ENCODE data around the gene ZNF398. TPM values are rescaled to one million over a fixed set of nuclear protein-coding genes. Genes with fewer than 3 reads are reported as not detected.
"Not testable (repeated sequence)": the region's sequence is repeated elsewhere in the genome, so short reads cannot be mapped to it uniquely, and the experiment has no call there.

The ZNF398 gene
- total and polyA plus RNA-seq, 4 donors = 3.0 to 14.6 (median 8.4) TPM

- Histone ChIP-seq H3K27ac (ENCODE audit: low read depth in 1 of 2, low read length in 1 of 2) (no peak overlapping the region), H3K27me3 (ENCODE audit: control insufficient read depth in 3 of 3, insufficient read depth in 3 of 3, low read length in 2 of 3) (no peaks in the 10 kb centered on the region), H3K36me3 (ENCODE audit: control insufficient read depth in 4 of 4, insufficient read depth in 4 of 4, low read length in 4 of 4) (peaks cover 13 to 45% (median 18%) of the 10 kb centered on the region in 4 donors), H3K4me1 (ENCODE audit: control insufficient read depth in 5 of 5, insufficient read depth in 5 of 5, low read length in 5 of 5) (no peaks in the 10 kb centered on the region), H3K9ac (ENCODE audit: insufficient read depth in 1 of 2, low read length in 2 of 2) (no peak overlapping the region), H3K4me3 (no peak overlapping the region), H3K9me3 (ENCODE audit: control insufficient read depth in 4 of 4, insufficient read depth in 3 of 4, low read length in 3 of 4) (no peaks in the 10 kb centered on the region)
- 97 to 98% methylated on average over 37 of the region's 37 CpGs for WGBS, 2 donors
- ATAC-seq (ENCODE audit: insufficient read depth, low FRiP score) (no peak), DNase-seq (no peak)
- TF ChIP-seq, protein P1, sequence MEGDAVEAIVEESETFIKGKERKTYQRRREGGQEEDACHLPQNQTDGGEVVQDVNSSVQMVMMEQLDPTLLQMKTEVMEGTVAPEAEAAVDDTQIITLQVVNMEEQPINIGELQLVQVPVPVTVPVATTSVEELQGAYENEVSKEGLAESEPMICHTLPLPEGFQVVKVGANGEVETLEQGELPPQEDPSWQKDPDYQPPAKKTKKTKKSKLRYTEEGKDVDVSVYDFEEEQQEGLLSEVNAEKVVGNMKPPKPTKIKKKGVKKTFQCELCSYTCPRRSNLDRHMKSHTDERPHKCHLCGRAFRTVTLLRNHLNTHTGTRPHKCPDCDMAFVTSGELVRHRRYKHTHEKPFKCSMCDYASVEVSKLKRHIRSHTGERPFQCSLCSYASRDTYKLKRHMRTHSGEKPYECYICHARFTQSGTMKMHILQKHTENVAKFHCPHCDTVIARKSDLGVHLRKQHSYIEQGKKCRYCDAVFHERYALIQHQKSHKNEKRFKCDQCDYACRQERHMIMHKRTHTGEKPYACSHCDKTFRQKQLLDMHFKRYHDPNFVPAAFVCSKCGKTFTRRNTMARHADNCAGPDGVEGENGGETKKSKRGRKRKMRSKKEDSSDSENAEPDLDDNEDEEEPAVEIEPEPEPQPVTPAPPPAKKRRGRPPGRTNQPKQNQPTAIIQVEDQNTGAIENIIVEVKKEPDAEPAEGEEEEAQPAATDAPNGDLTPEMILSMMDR (IDR thresholded peaks at IDR 0.05; ENCODE audit: control extremely low read depth, extremely low read depth) = no peak
These were observed 77.1 kb downstream of the ZNF398 start for GRCh38 chr7:149224352-149224751.

DNA sequence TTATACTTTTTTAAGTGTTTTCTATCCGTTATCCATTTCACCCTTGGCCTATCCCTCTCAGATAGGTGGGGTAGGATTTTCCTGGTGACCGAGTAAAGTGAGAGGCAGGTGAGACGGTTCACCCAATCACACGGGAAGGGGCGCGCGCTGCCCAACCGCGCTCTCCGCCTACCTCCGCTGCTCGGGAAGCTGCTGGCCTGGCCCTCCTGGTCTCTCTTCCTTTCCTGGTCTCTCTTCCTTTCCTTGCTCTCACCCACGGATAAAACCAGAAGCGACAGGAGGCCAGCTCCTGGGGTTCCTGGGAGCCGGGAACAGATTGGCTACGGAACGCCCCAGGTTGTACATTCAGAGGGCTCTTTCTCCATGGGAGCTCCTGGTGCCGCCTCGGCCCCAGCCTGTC is 77.9 kb downstream of the ZNF398 start:
- no peak for DNase-seq
- ATAC-seq (ENCODE audit: insufficient read depth, low FRiP score) = no peak
- Histone ChIP-seq H3K4me3 (no peak overlapping the region), H3K36me3 (ENCODE audit: control insufficient read depth in 4 of 4, insufficient read depth in 4 of 4, low read length in 4 of 4) (peaks cover 13 to 43% (median 17%) of the 10 kb centered on the region in 4 donors), H3K9ac (ENCODE audit: insufficient read depth in 1 of 2, low read length in 2 of 2) (no peak overlapping the region), H3K4me1 (ENCODE audit: control insufficient read depth in 5 of 5, insufficient read depth in 5 of 5, low read length in 5 of 5) (no peaks in the 10 kb centered on the region), H3K9me3 (ENCODE audit: control insufficient read depth in 4 of 4, insufficient read depth in 3 of 4, low read length in 3 of 4) (no peaks in the 10 kb centered on the region), H3K27ac (ENCODE audit: low read depth in 1 of 2, low read length in 1 of 2) (no peak overlapping the region), H3K27me3 (ENCODE audit: control insufficient read depth in 3 of 3, insufficient read depth in 3 of 3, low read length in 2 of 3) (no peaks in the 10 kb centered on the region)
- TF ChIP-seq, protein P1 (IDR thresholded peaks at IDR 0.05; ENCODE audit: control extremely low read depth, extremely low read depth) = no peak
- WGBS, 2 donors = 94 to 97% methylated on average over 19 of the region's 19 CpGs

DNA sequence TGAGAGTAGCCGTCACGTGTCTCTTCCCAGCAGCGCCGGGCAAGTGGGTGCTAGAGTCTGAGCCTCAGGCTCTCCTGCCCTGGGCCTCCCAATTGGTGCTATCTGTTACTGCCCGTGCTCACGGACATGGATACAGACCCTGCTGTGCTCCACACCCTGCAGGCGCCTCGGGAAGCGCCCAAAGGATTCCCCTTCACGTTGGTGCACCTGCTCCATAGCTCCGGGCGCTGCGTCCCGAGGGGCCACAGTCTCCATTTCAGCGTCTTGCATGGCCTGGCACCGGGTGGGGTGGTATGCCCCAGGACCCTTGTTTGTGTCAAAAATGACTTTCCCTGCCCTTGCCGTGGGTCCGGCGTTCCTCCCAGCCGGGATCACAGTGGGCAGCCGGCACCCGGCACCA is 78.4 kb downstream of the ZNF398 start:
- no peak for DNase-seq

DNA sequence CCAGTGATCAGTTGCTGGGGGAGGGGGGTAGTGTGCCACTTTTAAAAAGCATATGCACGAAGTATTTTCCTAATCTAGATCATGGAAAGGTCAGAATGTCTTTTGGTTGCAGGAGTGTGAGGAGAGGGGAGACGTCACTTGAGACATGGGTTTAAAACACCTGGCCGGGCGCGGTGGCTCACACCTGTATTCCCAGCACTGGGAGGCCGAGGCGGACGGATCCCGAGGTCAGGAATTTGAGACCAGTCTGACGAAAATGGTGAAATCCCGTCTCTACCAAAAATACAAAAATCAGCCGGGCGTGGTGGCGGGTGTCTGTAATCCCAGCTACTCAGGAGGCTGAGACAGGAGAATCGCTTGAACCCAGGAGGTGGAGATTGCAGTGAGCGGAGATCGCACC is 79.1 kb downstream of the ZNF398 start:
- WGBS, 2 donors = 94 to 97% methylated on average over 17 of the region's 17 CpGs
- H3K4me1 ChIP-seq (ENCODE audit: control insufficient read depth in 5 of 5, insufficient read depth in 5 of 5, low read length in 5 of 5); H3K4me3 ChIP-seq; DNase-seq; H3K9ac ChIP-seq (ENCODE audit: insufficient read depth in 1 of 2, low read length in 2 of 2); H3K27ac ChIP-seq (ENCODE audit: low read depth in 1 of 2, low read length in 1 of 2); H3K9me3 ChIP-seq (ENCODE audit: control insufficient read depth in 4 of 4, insufficient read depth in 3 of 4, low read length in 3 of 4); ATAC-seq (ENCODE audit: insufficient read depth, low FRiP score); H3K27me3 ChIP-seq (ENCODE audit: control insufficient read depth in 3 of 3, insufficient read depth in 3 of 3, low read length in 2 of 3): not testable (repeated sequence)
- peaks cover 9 to 34% (median 15%) of the 10 kb centered on the region in 4 donors for H3K36me3 ChIP-seq (ENCODE audit: control insufficient read depth in 4 of 4, insufficient read depth in 4 of 4, low read length in 4 of 4)

More for the DNA sequence above, 78.4 kb downstream of the ZNF398 start:
- ATAC-seq (ENCODE audit: insufficient read depth, low FRiP score) = no peak
- 95 to 96% methylated on average over 22 of the region's 22 CpGs for WGBS, 2 donors
- H3K27me3 ChIP-seq (ENCODE audit: control insufficient read depth in 3 of 3, insufficient read depth in 3 of 3, low read length in 2 of 3) = no peaks in the 10 kb centered on the region
- TF ChIP-seq, protein P1 (IDR thresholded peaks at IDR 0.05; ENCODE audit: control extremely low read depth, extremely low read depth) = no peak
- H3K9me3 ChIP-seq (ENCODE audit: control insufficient read depth in 4 of 4, insufficient read depth in 3 of 4, low read length in 3 of 4) = no peaks in the 10 kb centered on the region
- no peak overlapping the region for H3K4me3 ChIP-seq
- H3K9ac ChIP-seq (ENCODE audit: insufficient read depth in 1 of 2, low read length in 2 of 2) = no peak overlapping the region
- no peak overlapping the region for H3K27ac ChIP-seq (ENCODE audit: low read depth in 1 of 2, low read length in 1 of 2)
- no peaks in the 10 kb centered on the region for H3K4me1 ChIP-seq (ENCODE audit: control insufficient read depth in 5 of 5, insufficient read depth in 5 of 5, low read length in 5 of 5)
- peaks cover 9 to 40% (median 16%) of the 10 kb centered on the region in 4 donors for H3K36me3 ChIP-seq (ENCODE audit: control insufficient read depth in 4 of 4, insufficient read depth in 4 of 4, low read length in 4 of 4)

All from lung (tissue), 12 donors.